Endothelial cell of umbilical vein (primary cell): ENCODE results near the gene ITPKC. TPM values are rescaled to one million over a fixed set of nuclear protein-coding genes. Genes with fewer than 3 reads are reported as not detected.
A peak's percentile ranks its signal among the peaks of the same experiment; 100 is the strongest.

Experiments
- BruUV-seq: library from RNA; stranded (reverse); fragments of 400-500 nt; replicated peaks from 2 replicates; lab custom pipeline; 2021; lab: Mats Ljungman, UMichigan
- CTCF ChIA-PET: fragments of 300-600, 350-600 bp; sonication (Branson Sonifier 250); formaldehyde crosslinking; loops from one replicate; lab custom pipeline; 2021; ENCODE audit warnings: antibody characterized with exemption, inconsistent platforms; lab: Charles Lee
- POLR2A ChIA-PET: fragments of 300-600, 350-600 bp; sonication (Branson Sonifier 250); formaldehyde crosslinking; loops from one replicate; lab custom pipeline; 2021; ENCODE audit warnings: antibody characterized with exemption, inconsistent platforms; lab: Charles Lee
- DNase-seq: peaks from one replicate; pipeline ENCODE4 v3.0.0-alpha.2; 2011; ENCODE audit warnings: low read depth, low spot score
- FAIRE-seq: peaks from 2 replicates; lab custom pipeline; 2011; peaks lifted over from hg19 to GRCh38; lab: Jason Lieb, UNC
- H2AFZ ChIP-seq: 2 replicates; pipeline ENCODE4 v1.6.0; 2012; ENCODE audit warnings: low read depth, low read length, control low read depth, inconsistent platforms
- H3K27ac ChIP-seq: 2 replicates; pipeline ENCODE4 v1.5.1; 2011; ENCODE audit warnings: low read depth, mild to moderate bottlenecking, control low read depth, low read length, moderate library complexity; ENCODE audit not compliant: insufficient read depth
- H3K27me3 ChIP-seq, 2 experiments: 2 replicates each; pipeline versions ENCODE4 v1.6.0 to v1.6.1; 2011; ENCODE audit warnings: low read length in 2 of 2, mixed read lengths in 1 of 2; ENCODE audit not compliant: control insufficient read depth in 2 of 2, insufficient read depth in 2 of 2
- H3K36me3 ChIP-seq, 2 experiments: 2 replicates in 1 of 2; 3 replicates in 1 of 2; pipeline ENCODE4 v1.5.1; 2011; ENCODE audit warnings: low read length in 2 of 2, mild to moderate bottlenecking in 1 of 2, moderate library complexity in 1 of 2; ENCODE audit not compliant: control insufficient read depth in 2 of 2, insufficient read depth in 2 of 2; ENCODE audit errors: extremely low read depth in 1 of 2
- H3K4me1 ChIP-seq: 3 replicates; pipeline ENCODE4 v1.5.1; 2011; ENCODE audit warnings: mild to moderate bottlenecking, low read length; ENCODE audit not compliant: control insufficient read depth, insufficient read depth; ENCODE audit errors: extremely low read depth
- H3K4me2 ChIP-seq: 2 replicates; pipeline ENCODE4 v1.6.1; 2011; ENCODE audit warnings: low read length, control low read depth, mixed read lengths; ENCODE audit not compliant: insufficient read depth
- H3K4me3 ChIP-seq, 3 experiments: fragments of 200-600 bp in 1 of 3; sonication (generic), shearing (Covaris generic) in 1 of 3; replicated peaks in 1 of 3; 2 replicates each; pipeline ENCODE4 v1.5.1; 2011 to 2016; ENCODE audit warnings: control low read depth in 3 of 3, low read length in 3 of 3, mild to moderate bottlenecking in 2 of 3, inconsistent platforms in 1 of 3, low read depth in 1 of 3, moderate library complexity in 1 of 3; ENCODE audit not compliant: insufficient read depth in 1 of 3
- H3K79me2 ChIP-seq: 2 replicates; pipeline ENCODE4 v1.6.0; 2012; ENCODE audit warnings: low read length, inconsistent platforms; ENCODE audit not compliant: control insufficient read depth, insufficient read depth
- H3K9ac ChIP-seq: replicated peaks from 2 replicates; pipeline ENCODE3; 2011; ENCODE audit warnings: low read length, control low read depth; ENCODE audit not compliant: insufficient read depth; ENCODE audit errors: extremely low read depth
- H3K9me1 ChIP-seq: replicated peaks from 3 replicates; pipeline ENCODE4 v1.6.0; 2011; ENCODE audit warnings: mild to moderate bottlenecking, low read length; ENCODE audit not compliant: control insufficient read depth, insufficient read depth; ENCODE audit errors: extremely low read depth
- H3K9me3 ChIP-seq: replicated peaks from 2 replicates; pipeline ENCODE4 v1.5.1; 2012; ENCODE audit warnings: low read length, inconsistent platforms; ENCODE audit not compliant: control insufficient read depth, insufficient read depth
- H4K20me1 ChIP-seq: replicated peaks from 2 replicates; pipeline ENCODE3; 2011; ENCODE audit warnings: mild to moderate bottlenecking, low read length; ENCODE audit not compliant: control insufficient read depth, insufficient read depth; ENCODE audit errors: extremely low read depth
- EZH2 ChIP-seq: IDR thresholded peaks from 2 replicates; pipeline ENCODE4 v1.6.1; 2012; ENCODE audit warnings: borderline replicate concordance, low read depth, mild to moderate bottlenecking, moderate library complexity, low read length, inconsistent platforms; ENCODE audit not compliant: severe bottlenecking
- FOS ChIP-seq: IDR thresholded peaks from 2 replicates; pipeline ENCODE4 v1.6.1; 2011; ENCODE audit warnings: mild to moderate bottlenecking, low read length, moderate library complexity, borderline replicate concordance; ENCODE audit not compliant: insufficient read depth
- GATA2 ChIP-seq: IDR thresholded peaks from 2 replicates; pipeline ENCODE4 v1.7.0; 2011; ENCODE audit warnings: low read depth, mild to moderate bottlenecking, moderate library complexity, mixed read lengths, low read length; ENCODE audit not compliant: insufficient read length, insufficient read depth
- JUN ChIP-seq: IDR thresholded peaks from 2 replicates; pipeline ENCODE4 v1.6.1; 2011; ENCODE audit warnings: borderline replicate concordance, low read depth; ENCODE audit not compliant: insufficient read length, insufficient read depth
- MYC ChIP-seq: IDR thresholded peaks from one replicate; pipeline ENCODE4 v1.6.1; 2011; ENCODE audit warnings: mild to moderate bottlenecking, low read depth, low read length
- POLR2A ChIP-seq: IDR thresholded peaks from 2 replicates; pipeline ENCODE4 v1.6.1; 2012; ENCODE audit warnings: low read depth, mild to moderate bottlenecking, control low read depth, low read length
- POLR2AphosphoS5 ChIP-seq: IDR thresholded peaks from 2 replicates; pipeline ENCODE4 v1.6.1; 2012; ENCODE audit warnings: low read depth, mild to moderate bottlenecking, control low read depth, low read length, moderate library complexity; ENCODE audit not compliant: insufficient read depth
- dilution Hi-C: fragments of 300-500 bp; cut with MboI; formaldehyde crosslinking; loops from one replicate; pipeline ENCODE4 v1.15.0; 2019; ENCODE audit warnings: low sequenced_read_pairs; ENCODE audit not compliant: extremely low pct_ligation_motif_present
- intact Hi-C: fragments of 100-400 bp; cut with micrococcal nuclease; formaldehyde crosslinking; loops from one replicate; pipeline ENCODE4 v1.10.0; 2022
- polyA plus RNA-seq, 4 experiments: library from polyadenylated mRNA; depleted of rRNA in 3 of 4; stranded (reverse) in 3 of 4; unstranded in 1 of 4; fragments of >200 nt; gene quantifications; 2 replicates each; pipeline versions ENCODE4 v1.2.1 to v1.2.3, GENCODE V29; 2011 to 2012; ENCODE audit warnings: missing spikeins in 1 of 4
- total RNA-seq: library from RNA; stranded (reverse); gene quantifications from 2 replicates; pipeline ENCODE4 v1.2.3, GENCODE V29; 2021

ITPKC gene
- total and polyA plus RNA-seq, 2 donors (not counting 3 experiments of a cell fraction or from before 2014, with no cell fraction given), result 7.3 to 16.1 TPM

DNA sequence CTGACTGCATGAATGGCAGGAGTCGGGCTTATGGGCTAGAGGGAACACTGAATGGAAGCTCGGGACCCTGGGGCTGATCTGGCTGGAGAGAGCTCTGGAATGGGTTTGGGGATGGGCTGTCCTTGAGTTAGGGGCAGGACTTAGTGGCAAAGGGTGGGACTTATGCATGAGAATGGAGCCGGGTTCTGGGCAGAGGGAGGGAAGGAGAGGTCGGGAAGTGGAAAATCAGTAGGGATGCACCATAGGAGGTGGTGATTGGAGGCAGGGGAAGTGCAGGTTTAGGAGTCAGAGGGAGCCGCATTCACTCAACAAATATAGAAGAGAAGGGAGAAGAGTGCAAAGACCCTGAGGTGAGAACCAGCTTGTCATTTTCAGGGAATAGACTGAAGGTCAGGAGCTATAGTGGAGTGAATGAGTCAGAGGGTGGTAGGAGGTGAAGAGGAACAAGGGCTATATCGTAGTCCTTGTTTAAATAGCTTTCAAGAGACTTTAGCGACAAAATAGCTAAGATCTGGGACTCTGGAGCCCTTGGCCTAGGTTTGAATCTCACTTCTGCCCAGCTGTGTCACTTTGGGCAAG lies 61.9 kb downstream of the ITPKC start:
- Histone ChIP-seq H3K4me3 (peak overlapping the region; percentile 56 to 71 (median 65)), H3K4me1 (peaks cover 17% of the 10 kb centered on the region), H3K79me2 (no peaks in the 10 kb centered on the region), H3K9me3 (no peaks in the 10 kb centered on the region), H3K36me3 (no peaks in the 10 kb centered on the region), H3K9ac (peak overlapping the region; percentile 62), H2AFZ (peak overlapping the region; percentile 75), H3K27ac (peak overlapping the region; percentile 64), H3K4me2 (peak overlapping the region; percentile 83), H3K27me3 (no peaks in the 10 kb centered on the region), H3K9me1 (no peaks in the 10 kb centered on the region), H4K20me1 (no peaks in the 10 kb centered on the region)
- intact Hi-C loops, result loop anchor here (1.0 to 2.0 kb wide), 4 partner anchors 18 to 61 kb away; partner anchors contain the start of genes ITPKC and SNRPA
- TF ChIP-seq POLR2A (no peak), GATA2 (no peak), JUN (no peak), POLR2AphosphoS5 (no peak), EZH2 (no peak), MYC (no peak), FOS (no peak)
- CTCF ChIA-PET, result interaction anchor here (0.6 to 3.5 kb wide), 11 partner anchors 9 to 144 kb away, joined by 3 to 39 read pairs (median 6); partner anchors contain the start of genes ACTMAP, COQ8B, EGLN2 and ITPKC
- dilution Hi-C loops, result no loop called here
- no TSS peak for BruUV-seq
- POLR2A ChIA-PET, result interaction anchor here (0.5 to 2.8 kb wide), 15 partner anchors 9 to 474 kb away, joined by 3 to 23 read pairs (median 5); partner anchors contain the start of genes ACTMAP, COQ8B, EGLN2 and ITPKC
- DNase-seq, result no peak
- FAIRE-seq, result no peak

DNA sequence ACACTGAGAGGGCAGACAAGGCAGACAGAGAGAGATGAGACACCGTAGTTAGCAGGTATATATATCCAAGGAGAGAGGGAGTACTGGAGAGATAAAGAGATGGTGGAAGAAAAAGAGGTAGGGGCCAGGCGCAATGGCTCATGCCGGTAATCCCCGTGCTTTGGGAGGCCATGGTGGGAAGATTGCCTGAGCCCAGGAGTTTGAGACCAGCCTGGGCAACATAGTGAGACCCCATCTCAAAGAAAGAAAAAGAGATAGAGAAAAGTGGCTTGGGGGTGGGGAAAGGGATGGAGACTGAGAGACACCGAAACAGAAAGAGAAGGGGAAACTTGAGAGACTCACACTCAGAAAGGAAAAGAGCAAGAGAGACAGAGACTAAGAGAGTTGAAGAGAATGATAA lies 63.7 kb downstream of the ITPKC start:
- BruUV-seq, result no TSS peak

More for the DNA sequence above, 63.7 kb downstream of the ITPKC start:
- Histone ChIP-seq H3K9me3 (no peaks in the 10 kb centered on the region), H4K20me1 (no peaks in the 10 kb centered on the region), H3K36me3 (no peaks in the 10 kb centered on the region), H3K79me2 (no peaks in the 10 kb centered on the region), H3K27me3 (no peaks in the 10 kb centered on the region), H3K4me3 (no peak overlapping the region), H3K9ac (no peak overlapping the region), H2AFZ (no peak overlapping the region), H3K4me2 (no peak overlapping the region), H3K27ac (no peak overlapping the region), H3K4me1 (peaks cover 17% of the 10 kb centered on the region), H3K9me1 (no peaks in the 10 kb centered on the region)
- ChIA-PET CTCF (interaction anchor here (0.7 kb wide), 1 partner anchor 26 kb away, joined by 3 read pairs; no protein-coding TSS in a partner anchor), POLR2A (no interaction called here)
- intact Hi-C loops (no loop called here), dilution Hi-C loops (no loop called here)
- TF ChIP-seq GATA2, result no peak
- FAIRE-seq, result no peak
- no peak for DNase-seq
